Measurements from ENCODE around the gene TOMM20L. TPM values are rescaled to one million over a fixed set of nuclear protein-coding genes. Genes with fewer than 3 reads are reported as not detected.

Gene TOMM20L
- polyA plus RNA-seq, 1 donor from 2014 or later = not detected

DNA sequence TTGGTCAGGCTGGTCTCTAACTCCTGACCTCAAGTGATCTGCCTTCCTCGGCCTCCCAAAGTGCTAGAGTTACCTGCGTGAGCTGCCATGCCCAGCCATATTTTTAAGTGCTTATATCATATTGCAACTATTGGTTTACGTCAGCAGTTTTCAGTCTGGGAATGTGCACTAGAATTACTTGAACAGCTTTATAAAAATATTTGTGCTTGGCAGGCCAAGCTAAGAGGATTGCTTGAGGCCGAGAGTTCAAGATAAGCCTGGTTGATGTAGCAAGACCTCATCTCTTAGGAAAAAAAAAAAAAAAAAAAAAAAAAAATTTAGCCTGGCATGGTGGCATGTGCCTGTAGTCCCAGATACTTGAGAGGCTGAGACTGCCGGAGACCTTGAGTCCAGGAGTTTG is 48.9 kb downstream of the TOMM20L start:
- Histone ChIP-seq H2AFZ (ENCODE audit: low read depth, low read length) (no peak overlapping the region), H3K4me2 (ENCODE audit: low read length) (no peak overlapping the region), H3K9me2 (ENCODE audit: insufficient read depth, low read length) (no peaks in the 10 kb centered on the region), H3K27me3 (ENCODE audit: insufficient read depth, low read depth, low read length) (no peaks in the 10 kb centered on the region), H3K9me3 (ENCODE audit: low read length) (no peaks in the 10 kb centered on the region), H3K36me3 (ENCODE audit: insufficient read depth, low read length) (no peaks in the 10 kb centered on the region), H4K20me1 (ENCODE audit: insufficient read depth) (no peaks in the 10 kb centered on the region), H3K79me2 (replicated peaks; ENCODE audit: insufficient read depth, low read length) (no peaks in the 10 kb centered on the region), H3K4me3 (ENCODE audit: low read length) (no peak overlapping the region), H3K9ac (ENCODE audit: low read length) (no peak overlapping the region), H3K27ac (ENCODE audit: low read length) (no peak overlapping the region), H3F3A (ENCODE audit: insufficient read depth, low read length, poor library complexity, severe bottlenecking) (no peaks in the 10 kb centered on the region)
- TF ChIP-seq SMC3 (conservative IDR thresholded peaks at IDR 0.05; ENCODE audit: poor library complexity) (no peak), MXI1 (conservative IDR thresholded peaks at IDR 0.05; ENCODE audit: poor library complexity, severe bottlenecking) (no peak), POLR2AphosphoS5 (IDR thresholded peaks at IDR 0.05) (no peak), EZH2 (IDR thresholded peaks at IDR 0.05; ENCODE audit: borderline replicate concordance, insufficient read depth, low read length, poor library complexity, severe bottlenecking) (no peak), EP300 (conservative IDR thresholded peaks at IDR 0.05; ENCODE audit: poor library complexity, severe bottlenecking) (no peak), RAD21 (conservative IDR thresholded peaks at IDR 0.05) (no peak)
- TF ChIP-seq, protein P1, sequence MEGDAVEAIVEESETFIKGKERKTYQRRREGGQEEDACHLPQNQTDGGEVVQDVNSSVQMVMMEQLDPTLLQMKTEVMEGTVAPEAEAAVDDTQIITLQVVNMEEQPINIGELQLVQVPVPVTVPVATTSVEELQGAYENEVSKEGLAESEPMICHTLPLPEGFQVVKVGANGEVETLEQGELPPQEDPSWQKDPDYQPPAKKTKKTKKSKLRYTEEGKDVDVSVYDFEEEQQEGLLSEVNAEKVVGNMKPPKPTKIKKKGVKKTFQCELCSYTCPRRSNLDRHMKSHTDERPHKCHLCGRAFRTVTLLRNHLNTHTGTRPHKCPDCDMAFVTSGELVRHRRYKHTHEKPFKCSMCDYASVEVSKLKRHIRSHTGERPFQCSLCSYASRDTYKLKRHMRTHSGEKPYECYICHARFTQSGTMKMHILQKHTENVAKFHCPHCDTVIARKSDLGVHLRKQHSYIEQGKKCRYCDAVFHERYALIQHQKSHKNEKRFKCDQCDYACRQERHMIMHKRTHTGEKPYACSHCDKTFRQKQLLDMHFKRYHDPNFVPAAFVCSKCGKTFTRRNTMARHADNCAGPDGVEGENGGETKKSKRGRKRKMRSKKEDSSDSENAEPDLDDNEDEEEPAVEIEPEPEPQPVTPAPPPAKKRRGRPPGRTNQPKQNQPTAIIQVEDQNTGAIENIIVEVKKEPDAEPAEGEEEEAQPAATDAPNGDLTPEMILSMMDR (IDR thresholded peaks at IDR 0.05; ENCODE audit: poor library complexity, severe bottlenecking) = no peak

DNA sequence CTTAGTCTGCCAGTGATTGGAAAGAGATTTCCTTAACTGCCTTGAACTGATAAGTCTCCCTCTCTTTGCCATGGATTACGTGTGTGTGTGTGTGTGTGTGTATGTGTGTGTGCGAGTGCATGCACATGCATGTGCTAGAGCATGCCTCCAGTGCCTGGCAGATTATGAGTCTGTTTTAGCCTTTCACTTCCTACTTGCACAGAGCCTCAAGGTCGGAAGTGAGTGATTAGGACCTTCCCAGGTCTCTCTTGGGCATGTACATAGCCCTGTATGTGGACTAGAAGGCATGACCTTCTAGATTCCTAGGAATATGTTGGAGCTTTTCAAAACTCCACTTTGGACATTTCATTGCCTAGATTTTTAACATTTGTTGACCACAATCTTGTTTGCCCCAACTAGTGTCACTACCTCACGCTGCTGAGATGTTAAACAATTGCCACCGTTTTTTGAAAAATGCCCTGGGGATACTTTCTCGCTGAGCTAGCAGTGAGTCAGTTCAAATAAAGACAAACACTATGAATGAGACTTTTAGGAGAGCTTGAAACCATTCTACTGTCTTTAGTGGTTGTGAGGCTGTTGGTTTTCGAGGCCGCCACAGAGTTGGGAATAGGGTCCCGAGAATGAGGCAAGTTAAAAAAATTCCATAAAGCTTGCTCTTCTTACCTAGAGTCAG is 60.0 kb downstream of the TOMM20L start:
- Histone ChIP-seq H2AFZ (ENCODE audit: low read depth, low read length) (no peak overlapping the region), H3K79me2 (replicated peaks; ENCODE audit: insufficient read depth, low read length) (no peaks in the 10 kb centered on the region), H3K9me2 (ENCODE audit: insufficient read depth, low read length) (no peaks in the 10 kb centered on the region), H3K27me3 (ENCODE audit: insufficient read depth, low read depth, low read length) (no peaks in the 10 kb centered on the region), H3K36me3 (ENCODE audit: insufficient read depth, low read length) (no peaks in the 10 kb centered on the region), H3K4me2 (ENCODE audit: low read length) (no peak overlapping the region), H3K27ac (ENCODE audit: low read length) (no peak overlapping the region), H3K9me3 (ENCODE audit: low read length) (no peaks in the 10 kb centered on the region), H4K20me1 (ENCODE audit: insufficient read depth) (no peaks in the 10 kb centered on the region), H3K4me3 (ENCODE audit: low read length) (no peak overlapping the region), H3K9ac (ENCODE audit: low read length) (no peak overlapping the region), H3F3A (ENCODE audit: insufficient read depth, low read length, poor library complexity, severe bottlenecking) (no peaks in the 10 kb centered on the region)
- no peak for TF ChIP-seq EZH2 (IDR thresholded peaks at IDR 0.05; ENCODE audit: borderline replicate concordance, insufficient read depth, low read length, poor library complexity, severe bottlenecking)
- TF ChIP-seq EP300 (conservative IDR thresholded peaks at IDR 0.05; ENCODE audit: poor library complexity, severe bottlenecking) = no peak
- TF ChIP-seq SMC3 (conservative IDR thresholded peaks at IDR 0.05; ENCODE audit: poor library complexity) = no peak
- no peak for TF ChIP-seq MXI1 (conservative IDR thresholded peaks at IDR 0.05; ENCODE audit: poor library complexity, severe bottlenecking)
- no peak for TF ChIP-seq RAD21 (conservative IDR thresholded peaks at IDR 0.05)
- TF ChIP-seq TAF1 (IDR thresholded peaks at IDR 0.05; ENCODE audit: low read depth) = no peak
- TF ChIP-seq, protein P1 (IDR thresholded peaks at IDR 0.05; ENCODE audit: poor library complexity, severe bottlenecking) = no peak
- TF ChIP-seq, protein P2, sequence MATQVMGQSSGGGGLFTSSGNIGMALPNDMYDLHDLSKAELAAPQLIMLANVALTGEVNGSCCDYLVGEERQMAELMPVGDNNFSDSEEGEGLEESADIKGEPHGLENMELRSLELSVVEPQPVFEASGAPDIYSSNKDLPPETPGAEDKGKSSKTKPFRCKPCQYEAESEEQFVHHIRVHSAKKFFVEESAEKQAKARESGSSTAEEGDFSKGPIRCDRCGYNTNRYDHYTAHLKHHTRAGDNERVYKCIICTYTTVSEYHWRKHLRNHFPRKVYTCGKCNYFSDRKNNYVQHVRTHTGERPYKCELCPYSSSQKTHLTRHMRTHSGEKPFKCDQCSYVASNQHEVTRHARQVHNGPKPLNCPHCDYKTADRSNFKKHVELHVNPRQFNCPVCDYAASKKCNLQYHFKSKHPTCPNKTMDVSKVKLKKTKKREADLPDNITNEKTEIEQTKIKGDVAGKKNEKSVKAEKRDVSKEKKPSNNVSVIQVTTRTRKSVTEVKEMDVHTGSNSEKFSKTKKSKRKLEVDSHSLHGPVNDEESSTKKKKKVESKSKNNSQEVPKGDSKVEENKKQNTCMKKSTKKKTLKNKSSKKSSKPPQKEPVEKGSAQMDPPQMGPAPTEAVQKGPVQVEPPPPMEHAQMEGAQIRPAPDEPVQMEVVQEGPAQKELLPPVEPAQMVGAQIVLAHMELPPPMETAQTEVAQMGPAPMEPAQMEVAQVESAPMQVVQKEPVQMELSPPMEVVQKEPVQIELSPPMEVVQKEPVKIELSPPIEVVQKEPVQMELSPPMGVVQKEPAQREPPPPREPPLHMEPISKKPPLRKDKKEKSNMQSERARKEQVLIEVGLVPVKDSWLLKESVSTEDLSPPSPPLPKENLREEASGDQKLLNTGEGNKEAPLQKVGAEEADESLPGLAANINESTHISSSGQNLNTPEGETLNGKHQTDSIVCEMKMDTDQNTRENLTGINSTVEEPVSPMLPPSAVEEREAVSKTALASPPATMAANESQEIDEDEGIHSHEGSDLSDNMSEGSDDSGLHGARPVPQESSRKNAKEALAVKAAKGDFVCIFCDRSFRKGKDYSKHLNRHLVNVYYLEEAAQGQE (IDR thresholded peaks at IDR 0.05; ENCODE audit: borderline replicate concordance) = no peak
- no peak for TF ChIP-seq POLR2AphosphoS5 (IDR thresholded peaks at IDR 0.05)

Small RNA genes within 50 kb of the gene (small RNA-seq; reads per million reads assigned to genes)
- 0 to 1.2 (median 0) reads per million in 3 experiments for gene RF00019

Other genes starting within 250 kb of the TOMM20L start
- gene ARMH4, start 243.7 kb upstream of the TOMM20L start, polyA plus RNA-seq = 14.1 and 14.3 TPM in 2 replicates
- gene ACTR10, start 195.8 kb upstream of the TOMM20L start, polyA plus RNA-seq = 281 and 401 TPM in 2 replicates
- gene PSMA3, start 151.1 kb upstream of the TOMM20L start, polyA plus RNA-seq = 155 and 198 TPM in 2 replicates
- 32.3 and 38.5 TPM in 2 replicates for gene ARID4A, start 97.4 kb upstream of the TOMM20L start, polyA plus RNA-seq
- gene TIMM9, start 31.6 kb downstream of the TOMM20L start, polyA plus RNA-seq = 48.3 and 51.1 TPM in 2 replicates
- 8.0 and 10.3 TPM in 2 replicates for gene KIAA0586, start 31.8 kb downstream of the TOMM20L start, polyA plus RNA-seq
- 125 TPM in 2 replicates for gene DACT1, start 242.0 kb downstream of the TOMM20L start, polyA plus RNA-seq